GM18498 (cell line): ENCODE measurements around the gene NATD1.
"Not testable (repeated sequence)": the region's sequence is repeated elsewhere in the genome, so short reads cannot be mapped to it uniquely, and the experiment has no call there.

Experiments used
- ATAC-seq: cut with Tn5 transposase; IDR thresholded peaks from one replicate; pipeline ENCODE4 v1.9.1; 2021; ENCODE audit warnings: mild to moderate bottlenecking, moderate library complexity; ENCODE audit not compliant: unreplicated experiment

Gene NATD1

GRCh38 chr17:21196126-21196525 is 57.1 kb downstream of the NATD1 start:
- no peak for ATAC-seq

GRCh38 chr17:21194703-21195102 is 58.5 kb downstream of the NATD1 start:
- ATAC-seq, result no peak

GRCh38 chr17:21194226-21194625 is 59.0 kb downstream of the NATD1 start:
- no peak for ATAC-seq

- ATAC-seq, result no peak
These were observed 60.2 kb downstream of the NATD1 start for GRCh38 chr17:21193031-21193430.

GRCh38 chr17:21192414-21192813 is 60.8 kb downstream of the NATD1 start:
- ATAC-seq, result not testable (repeated sequence)

- ATAC-seq, result no peak
These were observed 61.5 kb downstream of the NATD1 start for GRCh38 chr17:21191698-21192097.

- ATAC-seq, result no peak
These were observed 63.1 kb downstream of the NATD1 start for GRCh38 chr17:21190078-21190477.

GRCh38 chr17:21189361-21189760 is 63.8 kb downstream of the NATD1 start:
- no peak for ATAC-seq
